NCI-H2081 (cell line): ENCODE data around the gene TTC24.
"Not testable (repeated sequence)": the region's sequence is repeated elsewhere in the genome, so short reads cannot be mapped to it uniquely, and the experiment has no call there.

Experiments
- DNase-seq, 2 experiments: peaks; one replicate each; lab custom pipeline; 2025; lab: John Stamatoyannopoulos, UW

The TTC24 gene

GRCh38 chr1:156579472-156579871 lies at the start of gene TTC24:
TTC24 (plus strand) TSS chr1:156579723; CDS start chr1:156581365, 1,642 bp downstream.
- no peak for DNase-seq

- DNase-seq, result no peak
Observed at GRCh38 chr1:156530006-156530405, 49.5 kb upstream of the TTC24 start.

GRCh38 chr1:156532374-156532773 lies 47.1 kb upstream of the TTC24 start:
- no peak for DNase-seq

GRCh38 chr1:156533568-156534220 lies 45.8 kb upstream of the TTC24 start:
- no peak for DNase-seq

- DNase-seq, result no peak
Observed at GRCh38 chr1:156534424-156535060, 45.0 kb upstream of the TTC24 start.

- no peak for DNase-seq
Observed at GRCh38 chr1:156537027-156537426, 42.5 kb upstream of the TTC24 start.

GRCh38 chr1:156538711-156539440 lies 40.6 kb upstream of the TTC24 start:
- no peak for DNase-seq

GRCh38 chr1:156539818-156540355 lies 39.6 kb upstream of the TTC24 start:
- DNase-seq, result no peak

- no peak for DNase-seq
Observed at GRCh38 chr1:156540955-156541354, 38.6 kb upstream of the TTC24 start.

- DNase-seq, result no peak
Observed at GRCh38 chr1:156543066-156543465, 36.5 kb upstream of the TTC24 start.

- no peak for DNase-seq
Observed at GRCh38 chr1:156544592-156545102, 34.9 kb upstream of the TTC24 start.

- no peak for DNase-seq
Observed at GRCh38 chr1:156546267-156546666, 33.3 kb upstream of the TTC24 start.

GRCh38 chr1:156547434-156547833 lies 32.1 kb upstream of the TTC24 start:
- DNase-seq, result no peak

- no peak for DNase-seq
Observed at GRCh38 chr1:156547982-156548381, 31.5 kb upstream of the TTC24 start.

- DNase-seq, result no peak
Observed at GRCh38 chr1:156549390-156549789, 30.1 kb upstream of the TTC24 start.

GRCh38 chr1:156549831-156550230 lies 29.7 kb upstream of the TTC24 start:
- no peak for DNase-seq

GRCh38 chr1:156550346-156550745 lies 29.2 kb upstream of the TTC24 start:
- no peak for DNase-seq

GRCh38 chr1:156551066-156551643 lies 28.4 kb upstream of the TTC24 start:
- DNase-seq, result no peak

- DNase-seq, result no peak
Observed at GRCh38 chr1:156551869-156552268, 27.7 kb upstream of the TTC24 start.

GRCh38 chr1:156552518-156552917 lies 27.0 kb upstream of the TTC24 start:
- no peak for DNase-seq

GRCh38 chr1:156552937-156553336 lies 26.6 kb upstream of the TTC24 start:
- not testable (repeated sequence) for DNase-seq

GRCh38 chr1:156553860-156554485 lies 25.6 kb upstream of the TTC24 start:
- no peak for DNase-seq
